Left lobe of liver (tissue), 2 donors: Measurements from ENCODE around the gene TRIM3. TPM values are rescaled to one million over a fixed set of nuclear protein-coding genes. Genes with fewer than 3 reads are reported as not detected.

Experiments used
- ATAC-seq: fragments of 200-7000 bp; cut with Tn5 transposase; one replicate; pipeline ENCODE4 v1.9.1; 2020; ENCODE audit warnings: mild to moderate bottlenecking, moderate library complexity
- DNase-seq: peaks from one replicate; pipeline ENCODE4 v3.0.0-alpha.2; 2020; ENCODE audit warnings: low spot score
- total RNA-seq: library from RNA; stranded (reverse); gene quantifications from one replicate; pipeline ENCODE4 v1.2.1, GENCODE V29; 2021
- donor health status: DM: no; HTN: no; CAD: no; lungs with moderate emphysema.
- donor health status: DM: no; HTN: yes; CAD: no.

TRIM3 gene
- total RNA-seq, 1 donor from 2014 or later = 7.8 TPM

DNA sequence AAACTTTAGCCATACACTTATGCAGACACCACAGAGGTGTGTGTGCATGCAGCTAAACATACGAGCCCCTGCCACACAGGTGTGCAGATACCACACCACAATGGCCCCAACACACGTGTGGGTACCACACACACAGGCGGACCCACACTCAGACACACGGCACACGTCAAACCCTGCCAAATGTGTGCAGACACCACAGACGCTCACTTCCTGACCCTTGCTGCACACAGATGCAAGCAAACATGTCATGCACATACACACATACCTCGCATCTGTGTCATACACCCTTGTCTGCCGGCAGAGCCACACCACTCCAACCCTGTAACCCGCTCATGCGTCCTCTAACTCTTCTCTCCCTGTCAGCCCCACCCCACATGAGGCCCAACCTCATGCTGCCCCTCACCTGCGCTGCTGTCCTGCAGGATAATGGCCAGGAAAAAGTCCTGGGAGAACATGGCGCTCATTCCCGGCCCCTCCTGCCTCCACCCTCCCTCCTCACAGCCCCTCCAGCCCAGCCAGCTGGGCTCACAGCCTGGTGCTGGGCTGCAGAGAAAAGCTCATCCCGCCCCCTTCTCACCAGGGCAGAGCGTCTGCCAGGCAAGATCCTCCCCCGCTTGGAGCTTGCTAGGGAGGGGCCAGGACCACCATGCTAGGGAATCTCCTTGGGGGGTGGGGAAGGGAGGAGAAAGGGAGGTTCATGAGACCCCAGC is 69.2 kb downstream of the TRIM3 start:
- ATAC-seq (no peak), DNase-seq (no peak)

DNA sequence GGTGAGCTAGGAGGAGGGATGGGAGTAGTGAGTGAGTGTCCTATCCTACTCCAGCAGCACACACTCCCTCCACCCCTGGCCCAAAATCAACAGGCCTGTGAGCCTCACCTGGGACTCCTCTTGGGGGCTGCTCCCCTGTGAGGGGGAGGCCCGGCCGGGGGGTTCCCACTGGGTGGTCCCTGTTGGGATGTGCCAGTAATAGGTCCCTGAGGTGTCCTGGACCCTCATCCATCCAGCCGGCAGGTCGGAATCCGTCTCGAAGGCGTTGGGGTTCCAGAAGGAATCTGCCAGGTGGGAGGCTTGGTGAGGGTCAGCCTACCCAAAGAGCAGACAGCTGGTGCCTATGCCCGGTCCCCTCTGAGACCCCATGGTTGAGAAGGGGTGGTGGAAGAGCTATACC is 70.2 kb downstream of the TRIM3 start:
- DNase-seq = no peak

DNA sequence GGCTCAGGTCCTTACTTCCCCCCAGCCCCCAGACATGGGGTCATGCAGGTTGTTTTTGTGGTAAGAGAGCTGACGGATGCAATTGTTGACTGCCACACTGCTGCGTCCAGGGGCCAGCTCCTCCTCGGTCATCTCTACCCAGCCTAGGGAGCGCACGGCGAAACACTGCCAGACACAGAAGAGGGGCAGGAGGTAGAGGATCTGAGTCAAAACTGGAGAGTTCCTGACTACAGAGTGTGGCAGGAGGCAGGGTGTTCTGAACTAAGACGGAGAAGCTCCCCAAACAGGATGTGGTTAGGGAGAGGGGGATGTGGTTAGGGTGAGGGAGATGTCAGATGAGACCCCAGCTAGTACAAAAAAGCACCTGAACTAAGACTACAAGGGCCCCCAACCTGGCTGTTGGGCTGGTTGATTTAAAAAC is 71.2 kb downstream of the TRIM3 start:
- ATAC-seq (no peak), DNase-seq (no peak)

More for the DNA sequence above, 70.2 kb downstream of the TRIM3 start:
- ATAC-seq = no peak

DNA sequence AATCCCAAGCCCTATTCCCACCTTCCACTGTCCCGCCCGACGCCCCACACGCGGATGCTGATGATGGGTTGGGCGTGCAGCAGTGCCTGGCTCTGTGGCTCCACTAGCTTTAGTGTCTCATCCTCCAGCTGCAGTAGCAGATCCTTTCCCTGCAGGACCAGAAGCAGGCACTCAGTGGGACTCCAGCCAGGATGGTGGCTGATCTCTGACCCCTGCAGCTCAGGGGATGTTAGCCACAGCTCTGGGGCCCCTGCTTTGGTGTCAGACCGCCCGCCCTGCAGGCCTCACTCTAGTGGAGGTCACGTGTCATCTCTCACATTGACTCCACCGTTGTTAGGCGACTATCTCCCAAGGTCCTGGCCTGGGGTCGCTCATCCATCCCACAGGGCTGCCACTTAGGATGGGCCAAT is 71.7 kb downstream of the TRIM3 start:
- no peak for ATAC-seq
- DNase-seq = no peak

DNA sequence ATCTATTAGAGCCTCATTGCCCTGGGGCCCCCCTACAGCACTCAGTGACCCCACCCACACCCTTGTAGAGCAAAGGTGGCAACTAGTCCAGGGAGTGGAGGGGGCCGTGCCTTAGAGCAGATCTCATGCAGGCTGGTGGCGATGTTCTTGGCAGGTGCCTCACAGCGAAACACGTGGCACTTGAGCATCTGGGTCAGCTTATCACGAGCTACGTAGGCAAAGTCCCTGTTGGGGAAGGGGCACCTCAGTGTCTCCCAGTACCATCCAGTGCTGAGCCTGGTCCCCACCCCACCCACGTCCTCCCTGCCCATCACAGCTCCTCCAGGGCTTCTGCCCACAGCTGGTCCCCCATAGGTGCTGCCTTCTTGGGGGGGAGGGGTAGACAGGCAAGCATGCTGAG is 72.3 kb downstream of the TRIM3 start:
- ATAC-seq (no peak), DNase-seq (no peak)

DNA sequence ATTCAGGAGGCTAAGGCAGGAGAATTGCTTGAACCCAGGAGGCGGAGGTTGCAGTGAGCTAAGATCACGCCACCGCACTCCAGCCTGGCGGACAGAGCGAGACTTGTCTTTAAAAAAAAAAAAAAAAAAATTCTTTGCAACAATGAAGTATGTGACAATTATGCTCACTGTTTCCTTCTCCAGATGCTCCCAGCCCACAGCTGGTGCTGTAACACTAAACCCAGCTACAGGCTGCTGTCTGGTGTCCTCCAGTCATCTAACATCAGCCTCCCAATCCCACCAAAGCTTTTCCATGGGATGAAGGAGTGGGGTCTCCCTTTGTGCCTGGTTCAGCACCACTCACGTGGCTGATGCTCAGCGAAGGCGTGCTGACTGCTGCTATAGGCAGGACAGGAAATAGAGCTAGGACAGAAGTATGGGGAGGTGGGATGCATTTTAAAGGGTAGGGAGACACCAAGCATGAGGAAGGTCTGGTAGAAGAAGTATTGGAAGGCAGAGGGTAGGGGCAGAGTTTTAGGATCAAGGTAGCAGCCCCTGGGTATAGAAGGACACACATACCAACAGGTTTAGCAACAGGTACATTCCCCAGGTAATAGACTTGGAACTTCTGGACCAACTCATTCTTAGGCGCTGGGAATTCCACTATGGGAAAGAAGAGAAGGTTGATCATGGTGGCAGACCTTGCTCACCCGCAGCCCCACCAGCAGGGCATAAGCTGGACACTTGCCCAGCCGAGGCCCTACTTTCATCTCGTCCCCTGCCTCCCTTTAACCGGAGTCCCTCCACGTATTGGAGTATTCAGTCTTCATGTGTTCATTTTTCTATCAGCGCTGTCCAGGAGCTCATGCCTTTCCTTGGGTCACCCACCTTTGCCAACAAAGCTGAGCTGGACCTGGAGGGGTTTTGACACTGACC is 73.1 kb downstream of the TRIM3 start:
- DNase-seq = no peak
- ATAC-seq = no peak

Other genes with a start within 250 kb of the TRIM3 start
- gene FHIP1B, start 239.3 kb downstream of the TRIM3 start, total RNA-seq = 32.1 TPM
- not detected for gene CNGA4, start 234.9 kb downstream of the TRIM3 start, total RNA-seq
- not detected for gene CCKBR, start 214.1 kb downstream of the TRIM3 start, total RNA-seq
- 6.1 TPM for gene CAVIN3, start 153.4 kb downstream of the TRIM3 start, total RNA-seq
- 62.0 TPM for gene SMPD1, start 83.5 kb downstream of the TRIM3 start, total RNA-seq
- 3.6 TPM for gene APBB1, start 54.8 kb downstream of the TRIM3 start, total RNA-seq
- 5,455 TPM for gene HPX, start 33.0 kb downstream of the TRIM3 start, total RNA-seq
- gene ARFIP2, start 7.4 kb upstream of the TRIM3 start, total RNA-seq = 19.0 TPM
- gene TIMM10B, start 7.6 kb upstream of the TRIM3 start, total RNA-seq = 14.2 TPM
- gene DNHD1, start 23.3 kb upstream of the TRIM3 start, total RNA-seq = 10.1 TPM
- gene RRP8, start 129.7 kb upstream of the TRIM3 start, total RNA-seq = 14.4 TPM
- gene ILK, start 129.8 kb upstream of the TRIM3 start, total RNA-seq = 41.1 TPM
- 52.5 TPM for gene TAF10, start 138.3 kb upstream of the TRIM3 start, total RNA-seq
- 62.4 TPM for gene TPP1, start 145.5 kb upstream of the TRIM3 start, total RNA-seq
- 2.5 TPM for gene DCHS1, start 181.9 kb upstream of the TRIM3 start, total RNA-seq
- 13.5 TPM for gene MRPL17, start 209.4 kb upstream of the TRIM3 start, total RNA-seq